Measurements from ENCODE around the gene SPTLC2.

GRCh38 chr14:77503138-77503537 lies 113.3 kb downstream of the SPTLC2 start:
- TF ChIP-seq, protein P1, sequence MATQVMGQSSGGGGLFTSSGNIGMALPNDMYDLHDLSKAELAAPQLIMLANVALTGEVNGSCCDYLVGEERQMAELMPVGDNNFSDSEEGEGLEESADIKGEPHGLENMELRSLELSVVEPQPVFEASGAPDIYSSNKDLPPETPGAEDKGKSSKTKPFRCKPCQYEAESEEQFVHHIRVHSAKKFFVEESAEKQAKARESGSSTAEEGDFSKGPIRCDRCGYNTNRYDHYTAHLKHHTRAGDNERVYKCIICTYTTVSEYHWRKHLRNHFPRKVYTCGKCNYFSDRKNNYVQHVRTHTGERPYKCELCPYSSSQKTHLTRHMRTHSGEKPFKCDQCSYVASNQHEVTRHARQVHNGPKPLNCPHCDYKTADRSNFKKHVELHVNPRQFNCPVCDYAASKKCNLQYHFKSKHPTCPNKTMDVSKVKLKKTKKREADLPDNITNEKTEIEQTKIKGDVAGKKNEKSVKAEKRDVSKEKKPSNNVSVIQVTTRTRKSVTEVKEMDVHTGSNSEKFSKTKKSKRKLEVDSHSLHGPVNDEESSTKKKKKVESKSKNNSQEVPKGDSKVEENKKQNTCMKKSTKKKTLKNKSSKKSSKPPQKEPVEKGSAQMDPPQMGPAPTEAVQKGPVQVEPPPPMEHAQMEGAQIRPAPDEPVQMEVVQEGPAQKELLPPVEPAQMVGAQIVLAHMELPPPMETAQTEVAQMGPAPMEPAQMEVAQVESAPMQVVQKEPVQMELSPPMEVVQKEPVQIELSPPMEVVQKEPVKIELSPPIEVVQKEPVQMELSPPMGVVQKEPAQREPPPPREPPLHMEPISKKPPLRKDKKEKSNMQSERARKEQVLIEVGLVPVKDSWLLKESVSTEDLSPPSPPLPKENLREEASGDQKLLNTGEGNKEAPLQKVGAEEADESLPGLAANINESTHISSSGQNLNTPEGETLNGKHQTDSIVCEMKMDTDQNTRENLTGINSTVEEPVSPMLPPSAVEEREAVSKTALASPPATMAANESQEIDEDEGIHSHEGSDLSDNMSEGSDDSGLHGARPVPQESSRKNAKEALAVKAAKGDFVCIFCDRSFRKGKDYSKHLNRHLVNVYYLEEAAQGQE (IDR thresholded peaks at IDR 0.05; ENCODE audit: insufficient replicate concordance, low read depth) = no peak
- TF ChIP-seq CTCF (IDR thresholded peaks at IDR 0.05; ENCODE audit: insufficient read depth, low read length) (no peak), GABPA (IDR thresholded peaks at IDR 0.05; ENCODE audit: low read depth) (no peak), POLR2AphosphoS5 (IDR thresholded peaks at IDR 0.05; ENCODE audit: low read depth) (no peak)

Measured in HL-60 (cell line).